GM12878 (cell line): ENCODE results near the gene USP46. TPM values are rescaled to one million over a fixed set of nuclear protein-coding genes. Genes with fewer than 3 reads are reported as not detected.

Experiments
- ATAC-seq: fragments of 200-7000 bp; cut with Tn5 transposase; 3 replicates; pipeline ENCODE4 v1.9.1; 2020; ENCODE audit warnings: mild to moderate bottlenecking, moderate library complexity
- BruUV-seq: library from RNA; stranded (reverse); fragments of 400-500 nt; replicated peaks from 2 replicates; lab custom pipeline; 2021; lab: Mats Ljungman, UMichigan
- CTCF ChIA-PET: fragments of 300-600 bp; sonication (Branson Sonifier 250); formaldehyde crosslinking; extraction: SDS; loops from one replicate; lab custom pipeline; 2021; ENCODE audit warnings: inconsistent platforms; lab: Yijun Ruan, JAX
- POLR2A ChIA-PET: fragments of 350-600 bp; formaldehyde crosslinking; extraction: SDS; loops from one replicate; lab custom pipeline; 2021; ENCODE audit warnings: inconsistent platforms; lab: Charles Lee
- RAD21 ChIA-PET: fragments of 300-600 bp; sonication (Branson Sonifier 250); formaldehyde crosslinking; loops from one replicate; lab custom pipeline; 2023; ENCODE audit warnings: antibody characterized with exemption; ENCODE audit not compliant: unreplicated experiment; lab: Charles Lee
- SMC1A ChIA-PET: fragments of 300-600 bp; sonication (Branson Sonifier 250); formaldehyde crosslinking; loops from one replicate; lab custom pipeline; 2023; ENCODE audit not compliant: unreplicated experiment, uncharacterized antibody; lab: Charles Lee
- DNase-seq: peaks from one replicate; pipeline ENCODE4 v3.0.0-alpha.2; 2011; ENCODE audit warnings: low read depth, low spot score
- FAIRE-seq: peaks from 3 replicates; lab custom pipeline; 2011; peaks lifted over from hg19 to GRCh38; lab: Jason Lieb, UNC
- H2AFZ ChIP-seq: 2 replicates; pipeline ENCODE4 v1.6.0; 2011; ENCODE audit warnings: low read depth, low read length, control low read depth; ENCODE audit not compliant: control insufficient read depth
- H3K27ac ChIP-seq: 2 replicates; pipeline ENCODE4 v1.5.1; 2011; ENCODE audit warnings: control low read depth; ENCODE audit not compliant: control insufficient read depth, insufficient read depth
- H3K27me3 ChIP-seq, 2 experiments: replicated peaks in 1 of 2; 2 replicates each; pipeline versions ENCODE4 v1.6.0 to v1.6.1; 2011; ENCODE audit warnings: low read length in 1 of 2; ENCODE audit not compliant: control insufficient read depth in 2 of 2, insufficient read depth in 2 of 2
- H3K36me3 ChIP-seq, 2 experiments: 2 replicates each; pipeline ENCODE4 v1.5.1; 2011; ENCODE audit warnings: low read length in 1 of 2; ENCODE audit not compliant: control insufficient read depth in 2 of 2, insufficient read depth in 2 of 2
- H3K4me1 ChIP-seq: 2 replicates; pipeline ENCODE4 v1.6.1; 2011; ENCODE audit warnings: mild to moderate bottlenecking, low read length, moderate library complexity, mixed read lengths; ENCODE audit not compliant: control insufficient read depth, insufficient read depth
- H3K4me2 ChIP-seq: 2 replicates; pipeline ENCODE4 v1.6.0; 2011; ENCODE audit warnings: control low read depth; ENCODE audit not compliant: control insufficient read depth, insufficient read depth
- H3K4me3 ChIP-seq: fragments of 200-600 bp; sonication (generic); 2 replicates; pipeline ENCODE4 v1.5.1; 2016
- H3K79me2 ChIP-seq: 2 replicates; pipeline ENCODE4 v1.6.0; 2011; ENCODE audit warnings: low read length; ENCODE audit not compliant: control insufficient read depth, insufficient read depth
- H3K9ac ChIP-seq: 2 replicates; pipeline ENCODE4 v1.8.0; 2011; ENCODE audit warnings: low read length, control low read depth, mixed read lengths; ENCODE audit not compliant: control insufficient read depth, insufficient read depth
- H3K9me3 ChIP-seq: replicated peaks from 3 replicates; pipeline ENCODE4 v1.5.1; 2011; ENCODE audit warnings: mild to moderate bottlenecking, low read length; ENCODE audit not compliant: control insufficient read depth, insufficient read depth
- H4K20me1 ChIP-seq: 2 replicates; pipeline ENCODE4 v1.6.0; 2011; ENCODE audit not compliant: control insufficient read depth, insufficient read depth
- FOXK2 ChIP-seq: fragments of 450-650 bp; IDR thresholded peaks from 2 replicates; pipeline ENCODE4 v1.6.1; 2017; ENCODE audit warnings: mild to moderate bottlenecking, moderate library complexity
- JUNB ChIP-seq: IDR thresholded peaks from 2 replicates; pipeline ENCODE4 v1.6.1; 2016; ENCODE audit warnings: antibody characterized with exemption, mild to moderate bottlenecking
- JUND ChIP-seq: IDR thresholded peaks from 2 replicates; pipeline ENCODE4 v1.6.1; 2012; ENCODE audit warnings: low read depth, mild to moderate bottlenecking, low read length, improper control_type of control experiment, moderate library complexity
- MYC ChIP-seq: IDR thresholded peaks from 2 replicates; pipeline ENCODE4 v1.6.1; 2011; ENCODE audit warnings: mild to moderate bottlenecking, low read length, moderate library complexity, inconsistent platforms; ENCODE audit not compliant: insufficient read depth, insufficient replicate concordance, insufficient read length, severe bottlenecking
- NBN ChIP-seq: fragments of 450-650 bp; IDR thresholded peaks from 2 replicates; pipeline ENCODE4 v1.6.1; 2016
- SPI1 ChIP-seq: IDR thresholded peaks from 2 replicates; pipeline ENCODE4 v1.6.1; 2011; ENCODE audit warnings: low read depth, mild to moderate bottlenecking, low read length, moderate library complexity, borderline replicate concordance; ENCODE audit not compliant: insufficient read depth
- ZNF274 ChIP-seq: IDR thresholded peaks from one replicate; pipeline ENCODE4 v1.8.0; 2011; ENCODE audit not compliant: insufficient read length, insufficient read depth
- WGBS: methylation state at CpG from one replicate; pipeline ENCODE4 v1.1.6; 2016; ENCODE audit warnings: low lambda C conversion rate; ENCODE audit not compliant: insufficient replicate concordance, insufficient coverage; ENCODE audit errors: missing lambda C conversion rate; 5-methylcytosine and 5-hydroxymethylcytosine counted together
- in situ Hi-C: fragments of 300-500 bp; cut with MboI; formaldehyde crosslinking; loops from 9 replicates; pipeline ENCODE4 v1.14.3; 2018; ENCODE audit warnings: mixed read lengths
- intact Hi-C: fragments of 100-400 bp; cut with micrococcal nuclease; formaldehyde crosslinking; loops from one replicate; pipeline ENCODE4 v1.14.2; 2022; ENCODE audit not compliant: unreplicated experiment
- polyA plus RNA-seq, 11 experiments: library from polyadenylated mRNA; depleted of rRNA in 4 of 11; unstranded in 6 of 11; stranded (reverse) in 5 of 11; fragments of >200 nt; fragmentation: Nextera tagmentation in 4 of 11; fragmentation: Illumina TruSeq in 1 of 11; extraction: Ambion mirVana in 4 of 11; extraction: Trizol in 1 of 11; gene quantifications; 1 replicate in 1 of 11; 2 replicates in 10 of 11; pipeline versions ENCODE4 v1.2.1 to v1.2.3, GENCODE V29; 2011 to 2016; ENCODE audit warnings: inconsistent platforms in 2 of 11, missing spikeins in 2 of 11, low read depth in 1 of 11
- total RNA-seq, 4 experiments: library from RNA; depleted of rRNA in 3 of 4; stranded (reverse); fragments of >200 nt in 3 of 4; fragmentation: Illumina TruSeq in 1 of 4; extraction: Trizol in 1 of 4; gene quantifications; 2 replicates each; pipeline versions ENCODE4 v1.2.1 to v1.2.3, GENCODE V29; 2013 to 2021
- TF ChIP-seq, protein P1 (sequence below): IDR thresholded peaks from 2 replicates; pipeline ENCODE4 v1.6.1; 2011; ENCODE audit warnings: low read depth, low read length, improper control_type of control experiment, borderline replicate concordance

The USP46 gene
- total and polyA plus RNA-seq, 10 of the 15 experiments (the other 5 are each of a cell fraction or from before 2014, with no cell fraction given) = 5.3 to 20.1 (median 12.0) TPM

DNA sequence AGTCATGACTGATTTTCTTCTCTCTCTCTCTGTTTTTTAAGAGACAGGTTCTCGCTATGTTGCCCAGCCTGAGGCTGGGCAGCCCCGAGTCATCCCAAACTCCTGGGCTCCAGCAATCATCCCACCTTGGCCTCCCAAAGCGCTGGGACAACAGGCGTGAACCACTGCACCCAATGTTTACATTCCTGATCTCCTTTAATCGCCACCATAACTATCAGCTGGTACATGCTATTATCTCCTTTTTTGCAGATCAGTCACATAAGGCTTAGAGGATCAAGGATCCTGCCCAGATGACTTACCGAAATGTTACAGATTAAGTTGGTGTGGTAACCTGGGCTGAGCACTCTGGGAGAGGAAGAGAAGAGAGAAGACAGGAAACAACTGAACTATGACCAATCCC, 1.5 kb upstream of the USP46 start:
- Histone ChIP-seq H3K9me3 (no peaks in the 10 kb centered on the region; the same call in 1 of the 3 replicates), H3K79me2 (peaks cover 21% of the 10 kb centered on the region), H3K4me3 (no peak overlapping the region), H3K27ac (no peak overlapping the region), H3K9ac (peak overlapping the region; percentile 74; the same call in 1 of the 2 replicates), H2AFZ (no peak overlapping the region), H3K4me1 (peaks cover 6% of the 10 kb centered on the region; the same call in 1 of the 2 replicates), H3K36me3 (no peaks in the 10 kb centered on the region; a peak in 1 of 4 replicates), H4K20me1 (no peaks in the 10 kb centered on the region), H3K4me2 (peak overlapping the region; percentile 94), H3K27me3 (no peaks in the 10 kb centered on the region)
- CTCF ChIA-PET = interaction anchor here (0.9 to 3.4 kb wide), 5 partner anchors 13 to 115 kb away, joined by 3 to 29 read pairs (median 5); no protein-coding TSS in a partner anchor
- DNase-seq (no peak), FAIRE-seq (no peak), ATAC-seq (no peak)
- no TSS peak for BruUV-seq
- RAD21 ChIA-PET = interaction anchor here (1.0 kb wide), 1 partner anchor 115 kb away, joined by 4 read pairs; no protein-coding TSS in a partner anchor
- TF ChIP-seq ZNF274 (no peak), JUND (no peak), MYC (no peak), JUNB (no peak), SPI1 (no peak), NBN (no peak), FOXK2 (no peak)
- TF ChIP-seq, protein P1, sequence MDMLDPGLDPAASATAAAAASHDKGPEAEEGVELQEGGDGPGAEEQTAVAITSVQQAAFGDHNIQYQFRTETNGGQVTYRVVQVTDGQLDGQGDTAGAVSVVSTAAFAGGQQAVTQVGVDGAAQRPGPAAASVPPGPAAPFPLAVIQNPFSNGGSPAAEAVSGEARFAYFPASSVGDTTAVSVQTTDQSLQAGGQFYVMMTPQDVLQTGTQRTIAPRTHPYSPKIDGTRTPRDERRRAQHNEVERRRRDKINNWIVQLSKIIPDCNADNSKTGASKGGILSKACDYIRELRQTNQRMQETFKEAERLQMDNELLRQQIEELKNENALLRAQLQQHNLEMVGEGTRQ = no peak
- POLR2A ChIA-PET = interaction anchor here (1.1 to 4.0 kb wide), 2 partner anchors 13 to 20 kb away, joined by 3 to 30 read pairs; no protein-coding TSS in a partner anchor
- SMC1A ChIA-PET = interaction anchor here (1.2 to 6.2 kb wide), 4 partner anchors 21 to 115 kb away, joined by 3 to 52 read pairs (median 4); no protein-coding TSS in a partner anchor
- intact Hi-C loops (no loop called here), in situ Hi-C loops (loop anchor here (5.0 kb wide), 1 partner anchor 288 kb away; no protein-coding TSS in a partner anchor)
- WGBS = 98% methylated on average over 6 of the region's 6 CpGs
